Astrocyte of the cerebellum (primary cell): ENCODE results near the gene ABCA1.
A peak's percentile ranks its signal among the peaks of the same experiment; 100 is the strongest.
"Not testable (repeated sequence)": the region's sequence is repeated elsewhere in the genome, so short reads cannot be mapped to it uniquely, and the experiment has no call there.

Source experiments
- DNase-seq: peaks from one replicate; pipeline ENCODE4 v3.0.0-alpha.2; 2011; ENCODE audit warnings: low read depth
- H3K4me3 ChIP-seq: 2 replicates; pipeline ENCODE4 v1.5.1; 2011; ENCODE audit warnings: mild to moderate bottlenecking, low read depth, low read length, moderate library complexity
- CTCF ChIP-seq: IDR thresholded peaks from 2 replicates; pipeline ENCODE4 v1.5.1; 2012; ENCODE audit warnings: low read length, low read depth, moderate library complexity, mild to moderate bottlenecking; ENCODE audit errors: missing control alignments
- in situ Hi-C: cut with HindIII; loops from 2 replicates; pipeline ENCODE4 v1.10.0; 2017; ENCODE audit warnings: low sequenced_read_pairs

ABCA1 gene, protein sequence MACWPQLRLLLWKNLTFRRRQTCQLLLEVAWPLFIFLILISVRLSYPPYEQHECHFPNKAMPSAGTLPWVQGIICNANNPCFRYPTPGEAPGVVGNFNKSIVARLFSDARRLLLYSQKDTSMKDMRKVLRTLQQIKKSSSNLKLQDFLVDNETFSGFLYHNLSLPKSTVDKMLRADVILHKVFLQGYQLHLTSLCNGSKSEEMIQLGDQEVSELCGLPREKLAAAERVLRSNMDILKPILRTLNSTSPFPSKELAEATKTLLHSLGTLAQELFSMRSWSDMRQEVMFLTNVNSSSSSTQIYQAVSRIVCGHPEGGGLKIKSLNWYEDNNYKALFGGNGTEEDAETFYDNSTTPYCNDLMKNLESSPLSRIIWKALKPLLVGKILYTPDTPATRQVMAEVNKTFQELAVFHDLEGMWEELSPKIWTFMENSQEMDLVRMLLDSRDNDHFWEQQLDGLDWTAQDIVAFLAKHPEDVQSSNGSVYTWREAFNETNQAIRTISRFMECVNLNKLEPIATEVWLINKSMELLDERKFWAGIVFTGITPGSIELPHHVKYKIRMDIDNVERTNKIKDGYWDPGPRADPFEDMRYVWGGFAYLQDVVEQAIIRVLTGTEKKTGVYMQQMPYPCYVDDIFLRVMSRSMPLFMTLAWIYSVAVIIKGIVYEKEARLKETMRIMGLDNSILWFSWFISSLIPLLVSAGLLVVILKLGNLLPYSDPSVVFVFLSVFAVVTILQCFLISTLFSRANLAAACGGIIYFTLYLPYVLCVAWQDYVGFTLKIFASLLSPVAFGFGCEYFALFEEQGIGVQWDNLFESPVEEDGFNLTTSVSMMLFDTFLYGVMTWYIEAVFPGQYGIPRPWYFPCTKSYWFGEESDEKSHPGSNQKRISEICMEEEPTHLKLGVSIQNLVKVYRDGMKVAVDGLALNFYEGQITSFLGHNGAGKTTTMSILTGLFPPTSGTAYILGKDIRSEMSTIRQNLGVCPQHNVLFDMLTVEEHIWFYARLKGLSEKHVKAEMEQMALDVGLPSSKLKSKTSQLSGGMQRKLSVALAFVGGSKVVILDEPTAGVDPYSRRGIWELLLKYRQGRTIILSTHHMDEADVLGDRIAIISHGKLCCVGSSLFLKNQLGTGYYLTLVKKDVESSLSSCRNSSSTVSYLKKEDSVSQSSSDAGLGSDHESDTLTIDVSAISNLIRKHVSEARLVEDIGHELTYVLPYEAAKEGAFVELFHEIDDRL (N-terminal part only)

DNA sequence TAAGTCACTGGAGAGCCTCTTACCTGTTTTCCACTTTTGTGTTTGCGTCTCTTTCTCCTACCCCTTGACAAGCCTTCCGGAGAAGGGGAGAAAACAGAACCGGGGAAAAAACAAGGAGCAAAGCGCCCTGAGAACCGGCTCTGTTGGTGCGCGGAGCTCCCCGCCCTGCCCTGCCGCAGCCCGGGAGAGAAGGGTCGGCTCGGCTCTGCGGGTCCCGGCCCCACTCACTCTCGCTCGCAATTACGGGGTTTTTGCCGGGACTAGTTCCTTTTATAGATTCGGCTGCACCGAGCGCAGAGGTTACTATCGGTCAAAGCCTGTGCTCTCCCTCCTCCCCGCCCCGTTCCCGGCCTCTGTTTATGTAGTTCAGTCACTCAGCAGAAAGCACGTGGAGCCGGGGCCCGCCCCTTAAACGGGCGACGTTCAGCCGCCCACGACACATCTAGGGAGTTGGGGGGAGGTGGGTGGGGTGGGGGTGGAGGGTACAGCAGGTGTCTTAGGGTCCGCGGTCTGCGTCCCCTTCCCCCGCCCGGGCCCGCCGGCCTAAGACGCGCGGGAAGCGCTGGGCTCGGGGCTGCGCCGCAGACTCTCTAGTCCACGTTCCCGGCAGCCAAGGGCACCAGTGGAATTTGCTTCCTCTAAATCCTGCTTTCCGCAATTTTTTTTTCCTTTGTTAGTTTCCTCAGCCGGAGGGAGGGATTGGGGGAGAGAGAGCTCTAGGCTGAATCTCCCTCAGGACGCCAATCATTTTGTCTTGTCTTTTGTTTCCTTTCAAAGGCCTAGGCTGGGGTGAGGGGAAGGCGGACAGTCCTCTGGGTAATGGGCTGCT is at the start of gene ABCA1:
Gene ABCA1 (minus strand): TSS at position 244 of the 829 bp plus-strand sequence. CDS start 24,476 bp downstream, outside the sequence.
- in situ Hi-C loops = no loop called here
- H3K4me3 ChIP-seq = peak within 1 kb of the TSS; percentile 82
- peak; percentile 54 for DNase-seq
- no peak for TF ChIP-seq CTCF

GRCh38 chr9:104977580-104977979 is 49.6 kb upstream of the ABCA1 start:
- in situ Hi-C loops = no loop called here
- DNase-seq = no peak
- TF ChIP-seq CTCF = no peak
- H3K4me3 ChIP-seq = no peak overlapping the region

DNA sequence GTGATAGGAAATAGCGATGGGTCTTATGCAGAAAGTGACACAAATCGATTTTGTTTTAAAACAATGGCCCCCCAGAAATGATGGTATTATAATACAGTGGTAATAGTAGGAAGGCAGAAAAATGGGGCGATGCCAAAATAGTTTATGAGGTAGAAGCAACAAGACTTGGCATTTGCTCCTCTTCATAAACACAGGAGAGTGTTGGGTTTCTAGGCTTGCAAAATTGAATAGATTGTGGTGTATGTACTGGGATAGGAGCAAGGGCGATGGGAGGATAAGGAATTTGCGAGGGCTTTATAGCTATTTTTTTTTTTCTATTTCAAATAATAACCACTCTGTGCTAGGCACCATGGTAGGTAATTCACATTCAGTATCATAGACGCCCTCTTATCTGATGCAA is 49.2 kb upstream of the ABCA1 start:
- in situ Hi-C loops = no loop called here
- DNase-seq = no peak
- H3K4me3 ChIP-seq = no peak overlapping the region
- no peak for TF ChIP-seq CTCF

- in situ Hi-C loops, DNase-seq, H3K4me3 ChIP-seq: not testable (repeated sequence)
These were observed 48.1 kb upstream of the ABCA1 start for GRCh38 chr9:104975966-104976595.

DNA sequence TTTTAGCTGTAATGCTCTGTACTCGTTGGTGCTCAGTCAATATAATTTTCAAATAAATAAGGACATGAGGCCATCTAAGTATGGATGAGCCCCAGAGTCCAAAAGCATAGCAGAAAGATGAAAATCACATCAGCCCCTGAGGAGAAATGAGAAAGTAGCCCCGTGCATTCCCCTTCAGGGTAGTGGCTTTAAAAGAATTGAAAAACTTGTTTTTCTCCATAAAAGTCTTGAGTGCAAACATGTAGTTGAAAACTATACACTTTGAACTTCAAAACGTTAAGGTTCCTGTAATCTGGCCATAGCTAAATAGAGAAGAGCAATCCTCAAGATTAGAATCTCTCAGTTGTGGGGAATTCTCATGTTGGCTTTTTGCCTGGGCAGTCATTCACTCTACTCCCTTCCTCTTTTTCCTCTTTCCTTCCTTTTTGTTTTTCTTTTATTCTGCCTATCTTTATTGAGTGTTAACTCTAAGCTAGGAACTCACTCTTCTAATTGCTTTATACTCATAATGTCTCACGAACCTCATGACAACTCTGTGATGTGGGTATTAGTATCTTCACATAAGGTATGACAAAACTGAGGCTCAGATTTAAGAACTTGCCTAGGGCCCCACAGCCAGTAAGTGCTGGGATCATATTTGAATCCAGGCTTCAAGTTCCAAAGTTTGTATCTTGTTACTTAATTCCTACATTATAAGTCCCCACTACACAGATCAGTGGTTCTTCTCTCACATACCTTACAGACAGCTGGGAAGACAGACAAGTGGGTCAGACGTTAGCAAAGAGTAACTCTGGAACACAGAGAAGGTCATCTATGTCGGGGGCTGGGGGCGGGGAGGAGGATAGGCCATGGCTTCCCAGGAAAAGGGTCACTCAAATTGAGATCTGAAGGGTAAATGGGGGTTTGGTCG is 46.4 kb upstream of the ABCA1 start:
- in situ Hi-C loops = no loop called here
- DNase-seq = no peak
- no peak overlapping the region for H3K4me3 ChIP-seq
- TF ChIP-seq CTCF = no peak
